Neural cell (in vitro differentiated cells): ENCODE results near the gene CLEC12A. TPM values are rescaled to one million over a fixed set of nuclear protein-coding genes. Genes with fewer than 3 reads are reported as not detected.

Experiments used
- H2AFZ ChIP-seq: fragments of 200-600, 300-800 bp; sonication (generic), shearing (Covaris generic); 2 replicates; pipeline ENCODE4 v1.6.0; 2014; ENCODE audit warnings: low read depth, mild to moderate bottlenecking, antibody characterized with exemption, low read length, moderate library complexity
- H3F3A ChIP-seq: fragments of 200-600 bp; shearing (Covaris generic); 2 replicates; pipeline ENCODE4 v1.6.1; 2016; ENCODE audit warnings: mild to moderate bottlenecking, moderate library complexity, mixed read lengths, antibody characterized with exemption, low read length; ENCODE audit not compliant: insufficient read depth, poor library complexity, severe bottlenecking
- H3K27ac ChIP-seq: fragments of 200-600, 300-800 bp; sonication (generic), shearing (Covaris generic); 2 replicates; pipeline ENCODE4 v1.5.1; 2014; ENCODE audit warnings: mild to moderate bottlenecking, low read length, moderate library complexity
- H3K27me3 ChIP-seq: fragments of 300-800, 200-600 bp; sonication (generic), shearing (Covaris generic); 2 replicates; pipeline ENCODE4 v1.6.0; 2014; ENCODE audit warnings: mild to moderate bottlenecking, low read depth, low read length, moderate library complexity; ENCODE audit not compliant: insufficient read depth
- H3K36me3 ChIP-seq: fragments of 300-800, 200-600 bp; sonication (generic), shearing (Covaris generic); 2 replicates; pipeline ENCODE4 v1.5.1; 2014; ENCODE audit warnings: mild to moderate bottlenecking, antibody characterized with exemption, low read length, moderate library complexity; ENCODE audit not compliant: insufficient read depth
- H3K4me2 ChIP-seq: fragments of 300-800, 200-600 bp; sonication (generic), shearing (Covaris generic); 2 replicates; pipeline ENCODE4 v1.6.0; 2014; ENCODE audit warnings: mild to moderate bottlenecking, low read length
- H3K4me3 ChIP-seq: fragments of 300-800, 200-600 bp; sonication (generic), shearing (Covaris generic); 2 replicates; pipeline ENCODE4 v1.5.1; 2014; ENCODE audit warnings: mild to moderate bottlenecking, low read length, moderate library complexity
- H3K79me2 ChIP-seq: fragments of 200-600 bp; shearing (Covaris generic); replicated peaks from 2 replicates; pipeline ENCODE4 v1.6.0; 2014; ENCODE audit warnings: mild to moderate bottlenecking, low read length, moderate library complexity; ENCODE audit not compliant: insufficient read depth
- H3K9ac ChIP-seq: fragments of 300-800, 200-600 bp; sonication (generic), shearing (Covaris generic); 2 replicates; pipeline ENCODE4 v1.6.1; 2016; ENCODE audit warnings: mild to moderate bottlenecking, low read length, mixed read lengths
- H3K9me2 ChIP-seq: fragments of 200-600 bp; shearing (Covaris generic); 2 replicates; pipeline ENCODE4 v1.6.1; 2016; ENCODE audit warnings: mild to moderate bottlenecking, low read length, mixed read lengths; ENCODE audit not compliant: insufficient read depth
- H3K9me3 ChIP-seq: fragments of 200-600, 300-800 bp; sonication (generic), shearing (Covaris generic); 2 replicates; pipeline ENCODE4 v1.6.1; 2016; ENCODE audit warnings: mild to moderate bottlenecking, mixed run types, low read length, moderate library complexity, mixed read lengths
- H4K20me1 ChIP-seq: fragments of 200-600 bp; shearing (Covaris generic); 2 replicates; pipeline ENCODE4 v1.6.1; 2016; ENCODE audit warnings: mild to moderate bottlenecking, mixed run types; ENCODE audit not compliant: insufficient read depth
- EP300 ChIP-seq: fragments of 450-650 bp; conservative IDR thresholded peaks from 2 replicates; pipeline ENCODE4 v1.6.1; 2014; ENCODE audit warnings: antibody characterized with exemption, mild to moderate bottlenecking, moderate library complexity; ENCODE audit not compliant: poor library complexity, severe bottlenecking
- EZH2 ChIP-seq: fragments of 200-600, 300-800 bp; shearing (Covaris generic), sonication (generic); IDR thresholded peaks from 2 replicates; pipeline ENCODE4 v1.6.1; 2014; ENCODE audit warnings: antibody characterized with exemption, low read length, borderline replicate concordance, mild to moderate bottlenecking; ENCODE audit not compliant: insufficient read depth, poor library complexity, severe bottlenecking
- MXI1 ChIP-seq: fragments of 450-650 bp; conservative IDR thresholded peaks from 2 replicates; pipeline ENCODE4 v1.6.1; 2014; ENCODE audit warnings: antibody characterized with exemption, mild to moderate bottlenecking; ENCODE audit not compliant: poor library complexity, severe bottlenecking
- POLR2AphosphoS5 ChIP-seq: IDR thresholded peaks from 2 replicates; pipeline ENCODE4 v1.6.1; 2012
- RAD21 ChIP-seq: fragments of 450-650 bp; conservative IDR thresholded peaks from 2 replicates; pipeline ENCODE4 v1.6.1; 2014; ENCODE audit warnings: antibody characterized with exemption, mild to moderate bottlenecking, moderate library complexity
- SMC3 ChIP-seq: fragments of 450-650 bp; conservative IDR thresholded peaks from 2 replicates; pipeline ENCODE4 v1.6.1; 2014; ENCODE audit warnings: antibody characterized with exemption, mild to moderate bottlenecking, moderate library complexity; ENCODE audit not compliant: poor library complexity
- TAF1 ChIP-seq: IDR thresholded peaks from 2 replicates; pipeline ENCODE4 v1.6.1; 2012; ENCODE audit warnings: low read depth
- polyA plus RNA-seq: library from polyadenylated mRNA; depleted of rRNA; stranded (reverse); fragments of >200 nt; gene quantifications from 2 replicates; pipeline ENCODE4 v1.2.3, GENCODE V29; 2014
- TF ChIP-seq, protein P1 (sequence below): fragments of 450-650 bp; IDR thresholded peaks from 2 replicates; pipeline ENCODE4 v1.5.1; 2014; ENCODE audit warnings: antibody characterized with exemption, mild to moderate bottlenecking, moderate library complexity; ENCODE audit not compliant: poor library complexity, severe bottlenecking
- TF ChIP-seq, protein P2 (sequence below): IDR thresholded peaks from 2 replicates; pipeline ENCODE4 v1.6.1; 2012; ENCODE audit warnings: borderline replicate concordance

CLEC12A gene
- polyA plus RNA-seq, 1 donor from 2014 or later, result not detected

DNA sequence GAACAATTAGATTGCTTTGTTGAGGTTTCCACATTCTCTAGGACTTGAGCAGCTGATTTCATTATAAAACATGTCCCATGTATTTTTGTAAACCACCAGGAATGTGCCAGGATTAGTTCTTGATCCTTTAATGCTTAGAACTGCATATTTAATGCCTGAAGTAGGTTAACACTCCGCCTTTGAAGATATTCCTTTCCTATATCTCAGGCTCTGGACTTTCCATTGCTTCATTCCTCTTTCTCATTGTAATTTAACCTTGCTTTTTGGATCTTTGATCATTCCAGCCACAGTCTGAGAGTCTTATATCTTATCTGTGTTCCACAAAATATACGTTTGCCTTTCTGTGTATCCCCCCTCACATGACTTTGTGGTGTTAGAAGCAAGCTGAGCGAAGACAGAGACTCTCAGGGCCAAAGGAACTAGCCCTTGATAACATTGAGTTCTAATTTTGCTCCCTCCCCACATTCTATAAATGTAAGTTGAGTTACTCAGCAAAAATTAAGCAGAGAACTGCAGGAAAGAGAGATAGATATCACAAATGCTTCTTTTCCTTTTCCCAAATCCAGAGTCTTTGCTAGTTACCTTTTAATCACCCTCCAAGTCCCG, 30.1 kb downstream of the CLEC12A start:
- H3K36me3 ChIP-seq, result no peaks in the 10 kb centered on the region
- H3F3A ChIP-seq, result no peaks in the 10 kb centered on the region
- no peak for TF ChIP-seq SMC3
- no peak for TF ChIP-seq MXI1
- TF ChIP-seq EZH2, result no peak
- H3K4me2 ChIP-seq, result no peak overlapping the region
- no peaks in the 10 kb centered on the region for H3K27me3 ChIP-seq
- no peak overlapping the region for H3K4me3 ChIP-seq
- H4K20me1 ChIP-seq, result no peaks in the 10 kb centered on the region
- H3K9me2 ChIP-seq, result no peaks in the 10 kb centered on the region
- H3K9ac ChIP-seq, result no peak overlapping the region
- H3K27ac ChIP-seq, result no peak overlapping the region
- no peaks in the 10 kb centered on the region for H3K79me2 ChIP-seq
- H2AFZ ChIP-seq, result no peak overlapping the region
- no peaks in the 10 kb centered on the region for H3K9me3 ChIP-seq

DNA sequence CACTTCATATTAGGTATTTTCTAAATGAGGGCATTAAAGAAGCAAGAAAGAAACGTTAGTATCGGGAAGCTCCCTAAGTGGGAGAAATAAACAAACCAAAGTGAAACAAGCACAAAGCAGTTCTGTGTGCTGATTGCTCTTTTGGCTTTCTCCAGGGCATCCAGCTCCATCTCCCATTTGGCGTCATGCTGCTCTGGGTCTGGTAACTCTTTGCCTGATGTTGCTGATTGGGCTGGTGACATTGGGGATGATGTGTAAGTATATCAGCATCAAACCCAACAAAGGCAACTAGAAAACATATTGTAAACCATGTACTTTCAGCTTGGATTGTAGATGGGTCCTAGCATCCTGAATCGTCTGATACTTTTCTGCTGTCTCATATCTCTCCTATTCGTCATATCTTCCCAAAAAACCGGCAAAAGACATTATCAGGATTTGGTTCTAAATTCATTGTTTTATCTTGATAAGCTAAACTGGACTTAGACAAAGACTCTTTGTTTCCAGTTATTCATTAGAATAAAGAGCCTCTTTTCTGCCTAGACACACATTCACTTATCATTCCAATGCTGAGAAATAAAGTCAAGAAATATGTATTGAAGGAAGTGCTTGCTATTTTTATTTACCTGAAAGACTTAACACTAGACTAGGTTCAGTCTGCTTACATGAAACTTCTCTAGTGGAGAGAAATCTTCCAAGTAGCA, 41.6 kb downstream of the CLEC12A start:
- Histone ChIP-seq H3K4me2 (no peak overlapping the region), H3K4me3 (no peak overlapping the region)

More for the DNA sequence above, 41.6 kb downstream of the CLEC12A start:
- no peaks in the 10 kb centered on the region for H3K79me2 ChIP-seq
- H3F3A ChIP-seq, result no peaks in the 10 kb centered on the region
- H3K27ac ChIP-seq, result no peak overlapping the region
- no peaks in the 10 kb centered on the region for H3K9me2 ChIP-seq
- no peaks in the 10 kb centered on the region for H3K27me3 ChIP-seq
- no peak for TF ChIP-seq EZH2
- no peak for TF ChIP-seq POLR2AphosphoS5
- TF ChIP-seq MXI1, result no peak
- TF ChIP-seq, protein P1, sequence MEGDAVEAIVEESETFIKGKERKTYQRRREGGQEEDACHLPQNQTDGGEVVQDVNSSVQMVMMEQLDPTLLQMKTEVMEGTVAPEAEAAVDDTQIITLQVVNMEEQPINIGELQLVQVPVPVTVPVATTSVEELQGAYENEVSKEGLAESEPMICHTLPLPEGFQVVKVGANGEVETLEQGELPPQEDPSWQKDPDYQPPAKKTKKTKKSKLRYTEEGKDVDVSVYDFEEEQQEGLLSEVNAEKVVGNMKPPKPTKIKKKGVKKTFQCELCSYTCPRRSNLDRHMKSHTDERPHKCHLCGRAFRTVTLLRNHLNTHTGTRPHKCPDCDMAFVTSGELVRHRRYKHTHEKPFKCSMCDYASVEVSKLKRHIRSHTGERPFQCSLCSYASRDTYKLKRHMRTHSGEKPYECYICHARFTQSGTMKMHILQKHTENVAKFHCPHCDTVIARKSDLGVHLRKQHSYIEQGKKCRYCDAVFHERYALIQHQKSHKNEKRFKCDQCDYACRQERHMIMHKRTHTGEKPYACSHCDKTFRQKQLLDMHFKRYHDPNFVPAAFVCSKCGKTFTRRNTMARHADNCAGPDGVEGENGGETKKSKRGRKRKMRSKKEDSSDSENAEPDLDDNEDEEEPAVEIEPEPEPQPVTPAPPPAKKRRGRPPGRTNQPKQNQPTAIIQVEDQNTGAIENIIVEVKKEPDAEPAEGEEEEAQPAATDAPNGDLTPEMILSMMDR, result no peak
- no peak for TF ChIP-seq RAD21
- no peak for TF ChIP-seq SMC3
- TF ChIP-seq, protein P2, sequence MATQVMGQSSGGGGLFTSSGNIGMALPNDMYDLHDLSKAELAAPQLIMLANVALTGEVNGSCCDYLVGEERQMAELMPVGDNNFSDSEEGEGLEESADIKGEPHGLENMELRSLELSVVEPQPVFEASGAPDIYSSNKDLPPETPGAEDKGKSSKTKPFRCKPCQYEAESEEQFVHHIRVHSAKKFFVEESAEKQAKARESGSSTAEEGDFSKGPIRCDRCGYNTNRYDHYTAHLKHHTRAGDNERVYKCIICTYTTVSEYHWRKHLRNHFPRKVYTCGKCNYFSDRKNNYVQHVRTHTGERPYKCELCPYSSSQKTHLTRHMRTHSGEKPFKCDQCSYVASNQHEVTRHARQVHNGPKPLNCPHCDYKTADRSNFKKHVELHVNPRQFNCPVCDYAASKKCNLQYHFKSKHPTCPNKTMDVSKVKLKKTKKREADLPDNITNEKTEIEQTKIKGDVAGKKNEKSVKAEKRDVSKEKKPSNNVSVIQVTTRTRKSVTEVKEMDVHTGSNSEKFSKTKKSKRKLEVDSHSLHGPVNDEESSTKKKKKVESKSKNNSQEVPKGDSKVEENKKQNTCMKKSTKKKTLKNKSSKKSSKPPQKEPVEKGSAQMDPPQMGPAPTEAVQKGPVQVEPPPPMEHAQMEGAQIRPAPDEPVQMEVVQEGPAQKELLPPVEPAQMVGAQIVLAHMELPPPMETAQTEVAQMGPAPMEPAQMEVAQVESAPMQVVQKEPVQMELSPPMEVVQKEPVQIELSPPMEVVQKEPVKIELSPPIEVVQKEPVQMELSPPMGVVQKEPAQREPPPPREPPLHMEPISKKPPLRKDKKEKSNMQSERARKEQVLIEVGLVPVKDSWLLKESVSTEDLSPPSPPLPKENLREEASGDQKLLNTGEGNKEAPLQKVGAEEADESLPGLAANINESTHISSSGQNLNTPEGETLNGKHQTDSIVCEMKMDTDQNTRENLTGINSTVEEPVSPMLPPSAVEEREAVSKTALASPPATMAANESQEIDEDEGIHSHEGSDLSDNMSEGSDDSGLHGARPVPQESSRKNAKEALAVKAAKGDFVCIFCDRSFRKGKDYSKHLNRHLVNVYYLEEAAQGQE, result no peak
- TF ChIP-seq TAF1, result no peak
- TF ChIP-seq EP300, result no peak
- H4K20me1 ChIP-seq, result no peaks in the 10 kb centered on the region
- no peaks in the 10 kb centered on the region for H3K36me3 ChIP-seq
- no peak overlapping the region for H3K9ac ChIP-seq
- no peaks in the 10 kb centered on the region for H3K9me3 ChIP-seq
- H2AFZ ChIP-seq, result no peak overlapping the region
